GM06990 (cell line): Measurements from ENCODE around the gene FIGLA.

Source experiments
- DNase-seq: peaks from one replicate; pipeline ENCODE4 v3.0.0-alpha.2; 2011; ENCODE audit not compliant: insufficient read length; ENCODE audit errors: extremely low read depth
- H3K27me3 ChIP-seq: replicated peaks from 2 replicates; pipeline ENCODE4 v1.6.0; 2011; ENCODE audit warnings: low read length; ENCODE audit not compliant: control insufficient read depth, insufficient read depth
- H3K36me3 ChIP-seq: 2 replicates; pipeline ENCODE4 v1.5.1; 2011; ENCODE audit warnings: low read length; ENCODE audit not compliant: control insufficient read depth, insufficient read depth
- H3K4me3 ChIP-seq: replicated peaks from 2 replicates; pipeline ENCODE4 v1.5.1; 2011; ENCODE audit warnings: low read depth, mild to moderate bottlenecking, control low read depth, low read length
- CTCF ChIP-seq: IDR thresholded peaks from 2 replicates; pipeline ENCODE4 v1.5.1; 2011; ENCODE audit warnings: low read length, control low read depth, mild to moderate bottlenecking, inconsistent platforms; ENCODE audit not compliant: insufficient read depth, poor library complexity, severe bottlenecking

FIGLA gene

GRCh38 chr2:70753031-70753430, 37.4 kb downstream of the FIGLA start:
- Histone ChIP-seq H3K36me3 (no peaks in the 10 kb centered on the region), H3K4me3 (no peak overlapping the region), H3K27me3 (no peaks in the 10 kb centered on the region)
- TF ChIP-seq CTCF = no peak
- DNase-seq = no peak

GRCh38 chr2:70752396-70752795, 38.0 kb downstream of the FIGLA start:
- no peaks in the 10 kb centered on the region for H3K36me3 ChIP-seq
- no peak overlapping the region for H3K4me3 ChIP-seq
- TF ChIP-seq CTCF = no peak
- no peak for DNase-seq
- no peaks in the 10 kb centered on the region for H3K27me3 ChIP-seq

- no peaks in the 10 kb centered on the region for H3K27me3 ChIP-seq
- TF ChIP-seq CTCF = no peak
- no peak overlapping the region for H3K4me3 ChIP-seq
- no peaks in the 10 kb centered on the region for H3K36me3 ChIP-seq
- DNase-seq = no peak
Observed at GRCh38 chr2:70751881-70752280, 38.6 kb downstream of the FIGLA start.

GRCh38 chr2:70750320-70750719, 40.1 kb downstream of the FIGLA start:
- no peak for TF ChIP-seq CTCF
- no peaks in the 10 kb centered on the region for H3K27me3 ChIP-seq
- H3K4me3 ChIP-seq = no peak overlapping the region
- no peaks in the 10 kb centered on the region for H3K36me3 ChIP-seq
- no peak for DNase-seq

- Histone ChIP-seq H3K27me3 (no peaks in the 10 kb centered on the region), H3K4me3 (no peak overlapping the region), H3K36me3 (no peaks in the 10 kb centered on the region)
- DNase-seq = no peak
- no peak for TF ChIP-seq CTCF
Observed at GRCh38 chr2:70748002-70748784, 42.2 kb downstream of the FIGLA start.
